ENCODE measurements around the gene FBN3. TPM values are rescaled to one million over a fixed set of nuclear protein-coding genes. Genes with fewer than 3 reads are reported as not detected.

The FBN3 gene
- total RNA-seq, 1 donor from 2014 or later: 63.7 TPM

GRCh38 chr19:8185343-8186068 lies 36.1 kb upstream of the FBN3 start:
- Mint-ChIP-seq H3K9me3 (peaks cover 3% of the 10 kb centered on the region), H3K27me3 (no peaks in the 10 kb centered on the region), H3K36me3 (no peaks in the 10 kb centered on the region), H3K4me3 (no peak overlapping the region), H3K4me1 (ENCODE audit: unreplicated experiment) (no peaks in the 10 kb centered on the region), H3K27ac (no peak overlapping the region)
- no peak for DNase-seq (ENCODE audit: extremely low spot score, unreplicated experiment)
- TF ChIP-seq CTCF (conservative IDR thresholded peaks at IDR 0.05): no peak

- Mint-ChIP-seq H3K27me3 (no peaks in the 10 kb centered on the region), H3K4me3 (no peak overlapping the region), H3K4me1 (ENCODE audit: unreplicated experiment) (no peaks in the 10 kb centered on the region), H3K27ac (no peak overlapping the region), H3K9me3 (peaks cover 3% of the 10 kb centered on the region), H3K36me3 (no peaks in the 10 kb centered on the region)
- DNase-seq (ENCODE audit: extremely low spot score, unreplicated experiment): no peak
- TF ChIP-seq CTCF (conservative IDR thresholded peaks at IDR 0.05): no peak
These were observed 34.9 kb upstream of the FBN3 start for GRCh38 chr19:8184274-8184673.

GRCh38 chr19:8180018-8180417 lies 30.6 kb upstream of the FBN3 start:
- no peaks in the 10 kb centered on the region for H3K4me1 Mint-ChIP-seq (ENCODE audit: unreplicated experiment)
- no peak overlapping the region for H3K4me3 Mint-ChIP-seq
- H3K36me3 Mint-ChIP-seq: no peaks in the 10 kb centered on the region

DNA sequence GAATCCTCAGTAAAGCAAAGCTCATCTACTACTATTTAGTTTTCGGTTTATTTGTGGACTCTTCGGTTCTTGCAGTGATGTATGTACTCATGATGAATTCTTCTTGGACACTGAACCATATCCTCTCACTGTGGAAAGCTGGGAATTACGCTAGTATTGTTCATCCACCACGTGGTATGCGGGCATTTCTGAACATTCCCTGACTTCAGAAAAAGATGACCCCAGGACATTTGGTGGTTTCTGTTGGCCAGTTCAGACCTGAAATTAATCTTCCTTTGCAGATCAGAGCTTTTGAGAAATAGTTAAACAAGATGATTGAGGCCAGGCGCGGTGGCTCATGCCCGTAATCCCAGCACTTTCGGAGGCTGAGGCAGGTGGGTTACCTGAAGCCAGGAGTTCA lies 25.3 kb upstream of the FBN3 start:
- DNase-seq (ENCODE audit: extremely low spot score, unreplicated experiment): no peak
- Mint-ChIP-seq H3K4me1 (ENCODE audit: unreplicated experiment) (peaks cover 3% of the 10 kb centered on the region), H3K4me3 (no peak overlapping the region), H3K27me3 (no peaks in the 10 kb centered on the region), H3K36me3 (no peaks in the 10 kb centered on the region), H3K27ac (no peak overlapping the region), H3K9me3 (no peaks in the 10 kb centered on the region)
- no peak for TF ChIP-seq CTCF (conservative IDR thresholded peaks at IDR 0.05)

More at GRCh38 chr19:8180018-8180417, 30.6 kb upstream of the FBN3 start:
- Mint-ChIP-seq H3K9me3 (no peaks in the 10 kb centered on the region), H3K27ac (no peak overlapping the region), H3K27me3 (no peaks in the 10 kb centered on the region)
- DNase-seq (ENCODE audit: extremely low spot score, unreplicated experiment): no peak
- TF ChIP-seq CTCF (conservative IDR thresholded peaks at IDR 0.05): no peak

GRCh38 chr19:8168537-8168936 lies 19.1 kb upstream of the FBN3 start:
- H3K36me3 Mint-ChIP-seq: no peaks in the 10 kb centered on the region
- no peaks in the 10 kb centered on the region for H3K27me3 Mint-ChIP-seq
- H3K4me1 Mint-ChIP-seq (ENCODE audit: unreplicated experiment): peaks cover 7% of the 10 kb centered on the region
- H3K4me3 Mint-ChIP-seq: no peak overlapping the region
- no peak for DNase-seq (ENCODE audit: extremely low spot score, unreplicated experiment)
- no peaks in the 10 kb centered on the region for H3K9me3 Mint-ChIP-seq
- no peak overlapping the region for H3K27ac Mint-ChIP-seq
- TF ChIP-seq CTCF (conservative IDR thresholded peaks at IDR 0.05): no peak

All from type B pancreatic cell (in vitro differentiated cells).